IPS-11a (cell line): ENCODE measurements around the gene SZT2.

ENCODE experiments used
- H3K4me3 ChIP-seq: one replicate; pipeline ENCODE4 v1.5.1; 2013; ENCODE audit warnings: low read depth, low read length, control low read depth

The SZT2 gene

DNA sequence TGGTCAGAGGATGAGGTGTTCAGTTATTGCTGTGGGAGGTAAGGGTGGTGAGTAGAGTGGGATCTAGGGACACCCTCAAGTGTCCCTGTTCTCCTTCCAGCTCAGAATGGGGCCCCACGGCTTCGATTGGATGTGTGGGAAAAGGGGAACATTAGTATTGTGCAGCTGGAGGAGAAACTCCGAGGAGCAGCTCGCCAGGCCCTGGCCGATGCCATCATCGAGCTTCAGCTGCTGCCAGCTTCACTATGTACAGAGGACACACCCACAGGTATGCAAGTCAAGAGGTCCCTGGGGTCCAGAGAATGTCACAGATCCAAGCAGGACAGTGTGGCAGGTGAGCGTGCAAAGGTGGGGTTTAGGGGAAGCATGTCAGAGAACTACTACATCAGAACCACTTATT is 50.1 kb downstream of the SZT2 start:
- no peak overlapping the region for H3K4me3 ChIP-seq

DNA sequence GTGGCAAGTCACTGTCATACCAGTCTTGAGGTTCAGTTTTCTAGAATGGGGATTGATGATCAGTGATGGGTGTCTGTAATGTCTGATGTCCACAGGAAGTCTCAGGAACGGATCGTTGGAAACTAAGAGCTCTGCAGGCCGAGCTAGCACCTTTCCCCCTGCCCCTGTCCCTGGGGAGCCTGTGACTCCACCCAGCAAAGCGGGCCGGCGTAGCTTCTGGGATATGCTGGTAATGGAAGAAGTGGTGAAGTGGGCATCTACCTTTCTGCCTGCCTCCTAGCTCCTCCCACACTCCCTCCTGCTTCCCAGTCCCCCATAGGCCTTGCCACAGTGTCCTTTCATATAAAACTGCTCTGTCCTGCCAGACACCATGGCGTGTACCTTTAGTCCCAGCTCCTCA is 50.7 kb downstream of the SZT2 start:
- H3K4me3 ChIP-seq: no peak overlapping the region

DNA sequence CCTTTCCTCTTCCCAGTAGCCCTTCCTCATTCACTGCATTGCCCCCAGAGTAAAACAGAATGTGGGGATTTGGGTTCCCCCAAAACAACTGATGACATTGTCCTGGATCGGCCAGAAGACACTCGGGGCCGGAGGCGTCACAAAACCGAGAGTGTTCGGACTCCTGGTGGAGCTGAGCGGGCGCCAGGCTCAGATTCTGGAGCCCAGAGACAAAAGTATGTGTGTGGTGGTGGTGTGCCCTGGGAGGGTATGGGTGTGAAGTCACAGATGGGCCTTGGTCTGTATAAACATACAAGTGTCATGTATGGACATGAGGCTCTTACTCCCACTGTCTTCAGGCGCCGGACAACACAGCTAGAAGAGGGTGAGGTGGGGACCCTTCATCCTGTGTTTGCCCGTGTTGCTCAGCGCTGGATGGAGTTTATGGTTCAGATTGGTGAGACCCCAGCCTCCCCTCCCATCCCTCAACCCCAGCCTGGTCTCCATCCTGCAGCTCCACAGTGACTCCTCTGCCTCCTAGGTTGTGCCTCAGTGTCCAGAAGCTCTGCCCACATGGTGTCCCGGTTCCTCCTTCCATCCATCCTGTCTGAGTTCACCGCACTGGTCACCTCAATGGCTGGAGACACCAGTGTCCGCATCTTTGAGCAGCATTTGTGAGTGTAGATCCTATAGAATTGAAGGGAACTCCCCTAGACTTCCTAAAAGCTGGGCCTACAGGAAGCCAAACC is 51.6 kb downstream of the SZT2 start:
- H3K4me3 ChIP-seq: no peak overlapping the region

DNA sequence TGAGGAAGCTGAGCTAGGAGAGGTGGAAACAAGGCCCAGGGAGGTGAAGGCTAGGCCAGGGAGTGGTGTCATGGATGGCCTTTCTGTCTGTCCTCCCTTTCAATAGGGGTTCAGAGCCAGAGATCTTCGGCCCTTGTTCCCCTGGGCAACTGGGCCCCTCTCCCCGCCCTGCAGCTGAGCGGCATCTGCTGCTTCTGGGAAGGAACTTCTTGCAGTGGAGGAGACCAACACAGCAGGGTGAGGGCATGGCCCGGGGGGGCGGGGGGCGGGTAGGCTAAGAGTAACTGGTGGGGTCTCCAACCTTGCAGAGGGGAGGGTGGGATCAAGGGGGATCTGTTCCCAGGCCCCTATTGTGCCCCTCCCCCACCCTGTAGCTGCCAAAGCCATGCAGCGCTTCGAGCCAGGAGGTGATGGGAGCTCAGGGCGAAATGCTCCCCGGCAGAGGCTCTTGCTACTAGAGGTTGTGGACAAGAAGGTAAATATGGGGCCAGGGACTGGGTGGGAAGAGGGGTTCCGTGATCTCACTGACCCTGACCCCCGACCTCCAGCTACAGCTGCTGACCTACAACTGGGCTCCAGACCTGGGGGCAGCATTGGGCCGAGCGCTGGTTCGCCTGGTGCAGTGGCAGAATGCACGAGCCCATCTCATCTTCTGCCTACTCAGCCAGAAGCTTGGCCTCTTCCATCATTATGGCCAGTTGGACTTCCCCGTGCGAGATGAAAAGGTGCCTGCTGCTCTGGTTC is 52.4 kb downstream of the SZT2 start:
- H3K4me3 ChIP-seq: no peak overlapping the region

DNA sequence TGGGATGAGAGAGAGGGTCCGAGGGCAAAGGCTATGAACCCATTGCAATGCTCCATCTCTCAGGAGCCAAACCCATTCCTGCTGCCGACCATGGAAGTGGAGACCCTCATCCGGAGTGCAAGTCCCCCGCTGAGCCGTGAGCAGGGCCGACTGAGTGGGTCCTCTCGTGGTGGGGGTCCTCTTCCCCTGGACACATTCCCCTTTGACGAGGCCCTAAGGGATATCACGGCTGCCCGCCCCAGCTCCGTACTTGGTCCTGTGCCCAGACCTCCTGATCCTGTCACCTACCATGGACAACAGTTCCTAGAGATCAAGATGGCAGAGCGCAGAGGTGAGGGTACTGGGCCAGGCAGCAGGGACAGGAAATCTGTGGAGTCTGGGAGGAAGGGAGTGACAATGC is 53.1 kb downstream of the SZT2 start:
- no peak overlapping the region for H3K4me3 ChIP-seq

DNA sequence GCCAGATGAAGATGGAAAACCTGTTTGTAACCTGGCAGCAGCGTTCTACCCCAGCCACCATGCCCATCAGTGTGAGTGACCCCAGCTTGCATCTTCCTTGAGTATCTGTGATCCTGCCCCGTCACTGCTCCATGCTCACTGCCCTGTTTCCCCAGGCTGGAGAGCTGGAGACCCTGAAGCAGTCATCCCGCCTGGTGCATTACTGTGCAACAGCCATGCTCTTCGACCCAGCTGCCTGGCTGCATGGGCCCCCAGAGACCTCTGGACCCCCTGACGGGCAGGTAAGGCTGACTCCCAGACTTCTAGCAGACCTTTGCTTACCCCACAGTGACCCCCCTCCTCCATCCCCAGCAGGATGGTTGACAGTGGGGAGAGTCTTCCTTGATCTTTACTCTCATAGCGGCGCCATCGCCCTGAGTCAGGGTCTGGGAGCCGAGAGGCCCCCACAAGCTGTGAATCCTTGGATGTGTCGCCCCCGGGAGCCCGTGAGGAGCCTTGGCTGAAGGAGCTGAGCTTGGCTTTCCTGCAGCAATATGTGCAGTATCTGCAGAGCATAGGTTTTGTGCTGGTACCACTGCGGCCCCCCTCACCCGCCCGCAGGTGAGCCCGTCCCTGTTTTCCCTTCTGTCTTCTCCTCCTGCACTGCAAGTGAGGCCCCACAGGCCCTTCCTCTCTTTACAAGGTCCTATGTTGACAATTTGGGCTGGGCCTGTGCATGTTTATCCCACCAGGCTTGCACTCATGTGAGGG is 53.7 kb downstream of the SZT2 start:
- H3K4me3 ChIP-seq: no peak overlapping the region

DNA sequence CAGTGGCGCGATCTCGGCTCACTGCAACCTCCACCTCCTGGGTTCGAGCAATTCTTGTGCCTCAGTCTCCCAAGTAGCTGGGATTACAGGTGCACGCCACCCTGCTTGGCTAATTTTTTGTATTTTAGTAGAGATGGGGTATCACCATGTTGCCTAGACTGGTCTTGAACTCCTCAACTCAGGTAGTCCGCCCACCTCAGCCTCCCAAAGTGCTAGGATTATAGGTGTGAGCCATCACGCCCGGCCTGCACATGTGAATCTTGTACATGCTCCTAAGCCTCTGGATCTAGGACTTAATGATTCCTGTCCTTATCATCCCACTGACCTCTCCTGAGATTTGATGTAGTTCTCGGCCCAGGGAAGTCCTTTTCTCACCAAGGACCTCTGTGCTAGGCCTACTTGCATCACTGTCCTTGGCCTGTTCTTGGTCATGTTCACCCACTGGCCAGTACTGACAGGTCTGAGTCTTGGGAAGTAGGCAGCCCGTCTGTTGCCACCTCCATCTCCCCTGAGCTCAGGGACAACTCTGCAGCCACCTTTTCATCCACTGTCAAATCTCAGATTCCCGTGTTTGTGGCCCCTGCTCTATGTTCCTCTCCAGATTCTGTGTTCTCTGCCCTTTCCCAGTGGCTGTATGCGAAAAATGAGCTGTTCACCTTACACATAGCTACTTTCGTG is 54.6 kb downstream of the SZT2 start:
- no peak overlapping the region for H3K4me3 ChIP-seq

DNA sequence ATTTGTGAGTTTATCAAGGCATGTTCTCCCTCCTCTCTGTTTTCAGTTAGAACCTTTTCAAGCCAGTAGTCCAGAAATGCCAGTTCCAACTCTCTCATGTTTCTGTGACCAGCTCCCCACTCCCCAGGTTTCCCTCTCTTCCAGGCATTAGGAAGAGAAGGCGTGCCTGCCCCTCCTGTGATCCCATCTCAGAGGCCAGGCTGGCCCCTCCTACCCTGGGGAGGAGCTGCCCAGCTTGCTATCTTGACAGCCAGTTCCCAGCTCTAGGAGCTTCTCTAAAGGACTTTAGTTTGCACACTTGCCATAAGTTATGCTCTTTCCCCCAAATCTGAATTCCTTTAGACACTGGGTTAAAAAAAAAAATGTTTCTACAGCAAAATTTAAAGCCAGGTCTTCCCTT is 55.1 kb downstream of the SZT2 start:
- no peak overlapping the region for H3K4me3 ChIP-seq

DNA sequence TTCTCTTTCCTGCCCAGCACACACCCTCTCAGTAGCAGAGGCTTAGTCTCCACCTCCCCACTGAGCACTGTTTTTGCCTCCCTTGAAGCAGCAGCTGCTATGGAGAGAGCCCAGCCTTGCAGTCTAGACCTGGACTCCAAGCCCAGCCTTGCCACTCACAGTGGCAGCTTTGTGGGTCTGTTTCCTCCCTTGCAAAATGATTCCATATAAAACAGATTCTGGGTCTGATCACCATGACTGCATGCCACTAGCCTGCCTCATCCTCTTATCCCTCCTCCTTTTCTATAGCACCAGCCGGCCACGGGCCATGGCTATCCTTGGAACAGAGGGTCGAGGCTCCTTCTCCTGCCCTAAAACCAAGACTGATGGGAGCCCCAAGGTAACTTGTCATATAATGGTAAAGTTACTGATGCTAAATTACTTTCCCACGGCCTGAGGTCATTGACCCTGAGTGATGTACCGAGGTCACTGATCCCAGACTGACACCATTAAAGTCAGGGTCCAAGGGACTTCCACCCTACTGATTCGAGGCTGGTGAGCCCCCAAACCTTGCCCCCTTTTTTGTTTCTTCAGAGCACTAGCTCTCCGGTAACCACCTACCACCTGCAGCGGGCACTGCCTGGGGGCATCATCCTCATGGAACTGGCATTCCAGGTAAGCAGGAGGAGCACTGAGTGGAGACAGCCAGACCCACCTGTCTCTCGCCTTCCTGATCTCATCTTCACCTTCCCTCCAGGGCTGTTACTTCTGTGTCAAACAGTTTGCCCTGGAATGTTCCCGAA is 56.1 kb downstream of the SZT2 start:
- no peak overlapping the region for H3K4me3 ChIP-seq

DNA sequence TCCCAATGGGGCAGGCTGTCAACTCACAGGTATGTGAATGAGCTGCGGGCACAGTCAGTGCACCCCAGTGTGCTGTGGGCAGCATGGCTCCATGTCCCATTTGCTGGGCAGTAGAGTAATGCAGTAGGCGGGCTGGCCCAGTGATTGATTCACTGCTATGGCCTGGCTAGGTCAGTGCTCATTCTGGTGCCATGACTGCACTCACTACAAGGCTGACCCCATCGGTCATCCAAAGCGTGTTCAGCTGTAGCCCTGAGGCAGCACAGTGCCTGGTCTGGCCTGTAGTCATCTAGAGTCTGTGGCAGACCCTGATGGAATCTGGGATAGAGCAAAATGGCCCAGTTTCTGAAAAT is 56.7 kb downstream of the SZT2 start:
- H3K4me3 ChIP-seq: no peak overlapping the region

DNA sequence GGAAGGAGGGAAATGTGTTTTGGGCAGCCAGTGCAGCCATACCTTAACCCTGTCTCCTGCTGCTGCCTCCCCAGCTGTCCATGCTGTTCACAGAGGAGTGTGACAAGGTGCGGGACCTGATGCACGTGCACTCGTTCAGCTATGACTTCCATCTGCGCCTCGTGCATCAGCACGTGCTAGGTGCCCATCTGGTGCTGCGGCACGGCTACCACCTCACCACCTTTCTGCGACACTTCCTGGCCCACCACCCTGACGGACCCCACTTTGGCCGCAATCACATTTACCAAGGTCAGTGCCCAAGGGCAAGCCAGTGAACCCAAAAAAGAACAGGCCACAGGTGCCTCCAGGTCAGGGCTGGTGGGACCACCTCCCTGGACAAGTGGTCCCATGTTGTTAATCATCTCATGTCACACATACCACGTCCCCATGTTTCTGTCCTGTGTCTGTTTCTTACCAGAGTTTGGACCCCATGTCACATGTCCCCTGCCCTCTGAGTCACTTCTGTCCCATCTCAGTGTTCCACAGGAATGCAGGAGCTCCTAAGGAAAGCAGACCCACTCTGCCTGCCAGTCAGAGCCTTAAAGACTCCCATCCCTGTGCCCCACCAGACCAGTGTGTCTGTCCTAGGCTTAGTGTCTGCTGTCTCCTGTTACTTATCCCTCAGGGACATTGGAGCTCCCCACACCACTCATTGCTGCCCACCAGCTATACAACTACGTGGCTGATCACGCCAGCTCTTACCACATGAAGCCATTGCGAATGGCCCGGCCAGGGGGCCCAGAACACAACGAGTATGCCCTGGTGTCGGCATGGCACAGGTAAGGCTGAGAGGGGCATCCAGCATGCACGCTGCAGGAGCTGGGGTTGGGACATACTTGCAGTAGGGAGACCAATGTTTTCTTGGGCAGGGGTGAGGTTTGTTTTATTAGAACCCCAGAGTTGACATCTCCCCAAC is 57.5 kb downstream of the SZT2 start:
- H3K4me3 ChIP-seq: no peak overlapping the region

DNA sequence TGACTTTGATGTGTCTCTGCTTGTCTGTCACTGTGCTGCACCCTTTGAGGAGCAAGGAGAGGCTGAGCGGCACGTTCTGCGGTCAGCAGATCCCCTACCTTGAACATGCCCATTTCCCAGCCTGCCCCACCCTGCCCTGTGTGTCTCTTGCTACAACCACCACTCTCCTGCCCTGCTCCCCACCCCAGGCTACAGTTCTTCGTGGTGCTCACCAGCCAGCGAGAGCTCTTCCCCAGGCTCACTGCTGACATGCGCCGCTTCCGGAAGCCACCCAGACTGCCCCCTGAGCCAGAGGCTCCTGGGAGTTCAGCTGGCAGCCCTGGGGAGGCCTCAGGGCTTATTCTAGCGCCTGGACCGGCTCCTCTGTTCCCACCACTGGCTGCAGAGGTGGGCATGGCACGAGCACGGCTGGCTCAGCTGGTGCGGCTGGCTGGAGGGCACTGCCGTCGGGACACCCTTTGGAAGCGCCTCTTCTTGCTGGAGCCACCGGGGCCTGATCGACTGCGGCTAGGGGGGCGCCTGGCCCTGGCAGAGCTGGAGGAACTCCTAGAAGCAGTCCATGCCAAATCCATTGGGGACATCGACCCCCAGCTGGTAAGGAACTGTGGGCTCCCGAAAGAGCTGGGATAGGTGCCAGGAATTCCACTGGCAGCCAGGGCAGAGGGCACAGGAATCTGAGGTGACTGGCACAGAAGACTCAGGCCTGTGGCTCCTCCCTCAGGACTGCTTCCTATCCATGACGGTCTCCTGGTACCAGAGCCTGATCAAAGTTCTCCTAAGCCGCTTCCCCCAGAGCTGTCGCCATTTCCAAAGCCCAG is 58.4 kb downstream of the SZT2 start:
- no peak overlapping the region for H3K4me3 ChIP-seq

DNA sequence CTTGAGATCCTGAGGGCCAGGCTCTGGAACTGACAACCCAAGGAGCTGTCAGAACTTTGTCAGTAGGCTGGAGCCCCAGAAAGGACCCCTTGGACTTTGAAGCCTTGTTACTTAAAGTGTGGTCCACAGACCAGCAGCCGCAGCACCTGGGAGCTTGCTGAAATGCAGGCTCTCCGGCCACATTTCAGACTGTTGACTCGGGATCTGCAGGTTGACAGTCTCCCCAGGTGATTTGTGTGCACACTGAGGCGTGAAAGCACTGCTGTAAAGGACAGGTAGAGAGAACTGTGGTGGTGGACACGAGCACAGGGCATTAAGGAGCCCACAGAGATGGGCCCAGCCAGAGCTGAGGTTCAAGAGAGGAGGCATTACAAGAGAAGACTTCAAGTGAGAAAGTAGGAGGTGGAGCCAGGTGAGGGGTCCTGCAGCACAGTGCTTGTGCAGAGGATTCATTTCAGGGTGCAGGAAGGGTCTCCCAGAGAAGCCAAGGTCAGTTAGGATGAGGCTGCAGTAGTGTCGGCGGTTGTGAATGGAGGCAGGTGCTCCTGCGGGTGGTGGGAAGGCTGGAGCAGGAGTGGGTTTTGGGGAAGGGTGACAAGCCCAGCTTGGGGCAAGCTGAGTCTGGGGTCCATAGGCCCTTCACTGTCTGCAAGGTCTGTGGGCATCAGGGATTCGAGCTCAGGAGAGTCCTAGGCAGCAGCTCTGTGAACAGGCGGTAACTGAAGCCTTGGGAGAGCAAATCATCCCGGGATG is 59.4 kb downstream of the SZT2 start:
- no peak overlapping the region for H3K4me3 ChIP-seq

DNA sequence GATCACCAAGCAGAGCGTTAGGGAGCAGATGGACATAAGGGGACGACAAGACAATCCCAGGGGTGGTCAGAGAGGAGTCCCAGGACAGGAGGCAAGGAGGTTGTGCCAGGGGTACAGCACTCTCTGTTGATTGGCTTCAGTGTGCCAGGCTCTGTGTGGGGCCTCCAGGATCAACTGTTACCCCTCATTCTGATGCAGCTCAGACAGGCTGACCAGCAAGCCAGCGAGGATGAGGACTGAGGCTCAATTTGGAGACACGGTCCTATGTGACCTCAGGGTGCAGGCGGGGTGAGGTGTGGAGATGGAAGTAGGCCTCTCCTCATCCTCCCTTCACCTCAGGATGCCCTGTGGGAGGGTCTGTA is 60.0 kb downstream of the SZT2 start:
- H3K4me3 ChIP-seq: no peak overlapping the region

DNA sequence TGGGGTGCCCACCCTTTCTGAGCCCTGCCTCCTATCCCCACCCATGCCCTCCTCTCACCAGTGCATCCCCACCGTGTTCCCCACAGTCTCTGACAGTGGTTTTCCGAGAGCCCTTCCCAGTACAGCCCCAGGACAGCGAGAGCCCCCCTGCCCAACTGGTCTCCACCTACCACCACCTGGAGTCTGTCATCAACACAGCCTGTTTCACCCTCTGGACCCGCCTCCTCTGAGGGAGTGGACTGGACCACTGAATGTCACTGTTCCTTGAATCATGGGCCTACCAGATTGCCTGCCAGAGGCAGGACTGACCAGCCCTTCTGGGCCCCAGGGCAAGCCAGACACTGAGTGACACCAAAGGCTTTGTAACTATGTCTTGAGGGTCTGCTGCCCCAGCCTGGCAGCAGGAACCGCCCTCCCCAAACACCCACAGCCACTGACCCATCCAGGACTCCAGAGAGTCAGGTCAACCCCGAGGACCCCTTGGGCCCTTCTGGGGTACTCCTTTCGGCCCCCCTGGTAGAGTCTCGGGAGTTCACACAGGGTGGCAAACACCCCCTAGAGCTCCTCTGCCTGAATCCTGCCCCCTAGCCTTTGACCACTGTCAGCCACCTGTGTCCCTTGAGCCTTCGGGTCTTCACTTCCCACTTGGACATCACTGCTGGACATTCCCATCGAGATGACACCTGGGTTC is 60.7 kb downstream of the SZT2 start:
- H3K4me3 ChIP-seq: no peak overlapping the region

DNA sequence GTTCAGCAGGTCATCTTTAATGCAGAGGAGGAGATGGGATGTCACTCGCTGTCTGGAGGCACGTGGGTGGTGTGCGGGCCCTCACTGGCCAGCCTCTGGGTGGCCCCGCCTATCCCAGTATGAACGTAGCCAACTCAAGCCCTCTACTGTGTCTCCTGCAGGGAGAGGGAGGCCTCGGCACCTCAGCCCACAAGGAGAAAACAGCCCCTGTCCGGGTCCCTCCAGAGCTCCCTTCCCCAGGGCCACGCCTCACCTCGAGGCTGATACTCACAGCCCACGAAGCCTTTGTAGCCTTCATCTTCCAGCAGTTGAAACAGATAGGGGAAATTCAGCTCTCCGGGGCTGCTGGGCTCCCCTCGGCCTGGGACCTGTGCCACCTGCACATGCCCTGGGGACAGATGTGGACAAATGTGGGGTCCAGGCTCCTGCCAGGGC is 61.5 kb downstream of the SZT2 start:
- H3K4me3 ChIP-seq: no peak overlapping the region

DNA sequence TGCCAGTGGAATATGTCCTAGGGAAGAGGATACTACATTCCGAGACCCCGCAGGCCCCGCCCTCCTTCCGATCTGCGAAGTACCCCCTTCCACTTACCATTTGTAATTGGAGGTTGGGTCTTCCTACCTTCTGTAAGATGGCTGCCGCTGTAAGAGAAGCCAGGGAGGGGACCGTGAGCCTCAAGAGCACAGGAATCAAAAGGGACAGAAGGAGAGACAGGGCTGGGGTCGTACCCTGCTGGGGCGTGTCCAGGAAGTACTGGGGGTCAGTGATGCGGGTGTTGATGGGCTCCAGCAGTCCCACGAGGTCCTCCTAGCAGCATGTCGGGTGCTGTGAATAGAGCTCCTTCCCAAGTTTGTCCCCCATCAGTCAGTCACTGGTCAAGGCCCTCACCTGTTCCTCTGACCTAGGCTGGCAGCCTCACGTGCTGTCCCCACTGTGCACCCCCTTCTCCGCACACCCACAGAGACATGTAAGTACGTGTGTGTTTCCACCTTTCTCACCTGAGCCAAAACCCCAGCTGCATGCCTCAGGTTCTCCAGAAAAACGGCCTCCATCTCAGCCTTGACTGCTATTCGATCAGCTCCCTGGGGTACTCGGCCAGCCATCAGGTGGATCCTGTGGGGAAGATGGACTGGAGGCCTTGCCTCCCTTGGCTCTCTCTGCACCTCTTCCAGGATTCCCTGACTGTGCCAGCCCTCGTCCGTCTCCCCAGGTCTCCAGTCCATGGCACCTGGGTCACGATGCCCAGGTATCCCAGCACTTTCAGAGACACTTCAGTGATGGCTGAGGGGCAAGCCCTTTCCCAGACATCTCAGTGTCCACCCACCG is 62.2 kb downstream of the SZT2 start:
- no peak overlapping the region for H3K4me3 ChIP-seq
